Activated CD8-positive, alpha-beta memory T cell treated with anti-CD3 and anti-CD28 coated beads for 36 hours (primary cell): ENCODE data around the gene SAXO1. TPM values are rescaled to one million over a fixed set of nuclear protein-coding genes. Genes with fewer than 3 reads are reported as not detected.

ENCODE experiments used
- CTCF ChIA-PET: fragments of 350-600 bp; sonication (Branson Sonifier 250); formaldehyde crosslinking; loops from one replicate; lab custom pipeline; 2021; ENCODE audit warnings: antibody characterized with exemption; lab: Charles Lee
- POLR2A ChIA-PET: fragments of 350-600 bp; sonication (Branson Sonifier 250); formaldehyde crosslinking; loops from one replicate; lab custom pipeline; 2021; ENCODE audit warnings: antibody characterized with exemption; lab: Charles Lee
- total RNA-seq, 2 experiments: library from RNA; stranded (reverse); gene quantifications; one replicate each; pipeline ENCODE4 v1.2.3, GENCODE V29; 2021

Gene SAXO1
- total RNA-seq, 2 experiments from 2014 or later = 0.23 TPM; not detected in 1

DNA sequence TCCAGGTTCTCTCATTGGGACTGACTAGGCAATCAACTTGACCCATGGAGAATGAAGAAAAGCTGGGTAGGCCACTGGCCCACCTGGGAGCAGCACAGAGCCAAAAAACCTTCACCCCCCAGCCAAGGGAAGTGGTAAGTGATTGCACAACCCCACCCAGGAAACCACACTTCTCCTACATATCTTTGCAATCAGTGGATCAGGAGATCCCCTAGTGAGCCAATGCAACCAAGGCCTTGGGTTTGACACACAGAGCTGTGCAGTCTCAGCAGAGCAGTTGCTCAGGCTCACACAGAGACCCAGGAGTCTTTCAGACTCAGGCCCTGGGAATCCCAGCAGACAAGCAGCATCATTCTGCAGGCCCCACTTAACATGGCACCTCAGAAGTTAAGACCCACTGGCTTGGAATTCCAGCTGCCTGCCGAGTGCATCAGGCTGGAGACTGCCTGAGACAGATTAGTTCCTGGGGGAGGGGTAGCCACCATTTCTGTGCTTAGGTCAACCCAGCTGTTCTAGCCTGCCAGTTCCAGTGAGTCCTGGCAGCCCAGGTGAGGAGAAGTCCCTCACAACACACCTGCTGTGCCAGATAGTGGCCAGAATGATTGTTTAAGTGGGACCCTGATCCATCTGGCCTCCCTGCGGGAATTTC is 136.4 kb downstream of the SAXO1 start:
- ChIA-PET POLR2A (no interaction called here), CTCF (no interaction called here)

DNA sequence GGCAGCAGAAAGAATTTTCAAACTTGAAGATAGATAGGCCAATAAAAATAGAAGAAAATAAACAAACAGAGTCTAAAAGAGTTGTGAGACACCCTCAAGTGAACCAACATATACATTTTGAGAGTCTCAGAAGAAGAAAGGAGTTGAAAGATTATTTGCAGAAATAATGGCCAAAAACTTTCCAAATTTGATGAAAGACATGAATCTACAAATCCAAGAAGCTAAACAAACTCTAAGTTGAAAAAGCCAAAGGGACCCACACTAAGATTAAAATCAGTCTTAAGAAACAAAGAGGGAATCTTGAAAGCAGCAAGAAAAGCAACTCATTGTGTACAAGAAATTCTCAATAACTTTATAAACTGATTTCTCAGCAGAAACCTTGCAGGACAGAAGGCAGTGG is 137.0 kb downstream of the SAXO1 start:
- POLR2A ChIA-PET = no interaction called here

GRCh38 chr9:18893491-18893890 is 139.5 kb downstream of the SAXO1 start:
- CTCF ChIA-PET = no interaction called here

More for the DNA sequence above, 137.0 kb downstream of the SAXO1 start:
- CTCF ChIA-PET = no interaction called here

GRCh38 chr9:18893046-18893445 is 140.0 kb downstream of the SAXO1 start:
- ChIA-PET CTCF (no interaction called here), POLR2A (no interaction called here)

More at GRCh38 chr9:18893491-18893890, 139.5 kb downstream of the SAXO1 start:
- POLR2A ChIA-PET = no interaction called here

- CTCF ChIA-PET = no interaction called here
- POLR2A ChIA-PET = no interaction called here
These were observed 140.9 kb downstream of the SAXO1 start for GRCh38 chr9:18891946-18892670.

GRCh38 chr9:18890372-18890771 is 142.6 kb downstream of the SAXO1 start:
- POLR2A ChIA-PET = no interaction called here
- CTCF ChIA-PET = no interaction called here

DNA sequence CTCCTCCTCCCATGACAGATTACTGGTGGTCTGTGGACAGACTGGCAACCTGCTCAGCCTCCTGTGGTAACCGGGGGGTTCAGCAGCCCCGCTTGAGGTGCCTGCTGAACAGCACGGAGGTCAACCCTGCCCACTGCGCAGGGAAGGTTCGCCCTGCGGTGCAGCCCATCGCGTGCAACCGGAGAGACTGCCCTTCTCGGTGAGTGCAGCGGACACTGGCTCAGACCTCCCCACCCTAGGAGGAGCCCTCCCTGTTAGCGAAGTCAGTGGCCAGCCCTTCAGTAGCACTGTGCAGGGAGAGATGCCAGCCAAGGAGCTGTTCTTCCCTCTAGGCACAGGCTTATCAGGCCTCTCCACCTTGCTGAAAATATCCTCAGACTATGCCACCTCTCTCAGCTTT is 143.5 kb downstream of the SAXO1 start:
- ChIA-PET CTCF (no interaction called here), POLR2A (no interaction called here)

GRCh38 chr9:18888290-18888689 is 144.7 kb downstream of the SAXO1 start:
- POLR2A ChIA-PET = no interaction called here
- CTCF ChIA-PET = no interaction called here

DNA sequence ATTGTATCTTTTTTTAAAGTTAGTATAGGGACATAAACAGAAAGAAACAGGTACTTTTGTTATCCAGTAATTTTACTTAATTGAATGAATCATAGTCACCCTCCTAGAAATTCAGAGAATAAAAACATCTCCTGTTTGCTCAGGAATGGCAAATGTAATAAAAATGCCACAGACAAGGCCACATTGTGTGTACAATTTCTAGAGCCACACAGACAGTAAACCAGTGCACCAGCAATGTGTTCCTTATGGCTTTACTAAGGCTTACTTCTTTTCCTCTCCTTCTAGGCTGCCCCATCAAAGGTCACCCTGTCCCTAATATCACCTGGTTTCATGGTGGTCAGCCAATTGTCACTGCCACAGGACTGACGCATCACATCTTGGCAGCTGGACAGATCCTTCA is 145.5 kb downstream of the SAXO1 start:
- ChIA-PET CTCF (no interaction called here), POLR2A (no interaction called here)

DNA sequence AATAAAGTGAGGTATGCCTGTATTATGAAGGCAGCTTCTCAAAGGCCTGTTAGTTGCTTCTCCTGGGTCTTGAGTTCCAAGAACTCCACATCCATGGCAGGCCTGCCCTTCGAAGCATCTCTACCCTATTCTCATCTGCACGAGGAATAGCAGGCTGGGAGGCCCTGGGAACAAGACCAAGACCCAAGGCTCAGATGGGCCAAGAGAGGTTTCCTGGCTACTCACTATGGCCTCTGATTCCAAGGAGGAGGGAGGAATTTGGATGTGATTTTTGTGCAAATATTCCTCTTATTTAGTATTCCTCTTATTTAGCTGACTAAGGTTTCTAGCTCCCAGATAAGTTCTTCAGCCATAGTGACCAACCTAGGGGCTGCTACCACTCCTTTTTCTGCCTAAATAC is 151.3 kb downstream of the SAXO1 start:
- ChIA-PET POLR2A (no interaction called here), CTCF (no interaction called here)

GRCh38 chr9:18877984-18878383 is 155.0 kb downstream of the SAXO1 start:
- ChIA-PET CTCF (no interaction called here), POLR2A (no interaction called here)

Other genes with a start within 250 kb of the SAXO1 start
- 10 to 100 TPM; 64.2 to 66.7 TPM for gene RRAGA, start 16.2 kb upstream of the SAXO1 start, total RNA-seq
- 10 to 100 TPM; 40.1 to 40.8 TPM for gene HAUS6, start 69.7 kb upstream of the SAXO1 start, total RNA-seq
- 10 to 100 TPM; 43.2 to 45.7 TPM for gene PLIN2, start 94.3 kb upstream of the SAXO1 start, total RNA-seq
- 10 to 100 TPM; 12.1 to 12.8 TPM for gene DENND4C, start 197.5 kb upstream of the SAXO1 start, total RNA-seq